Umbilical cord (tissue), 2 donors: ENCODE measurements around the gene RESF1. TPM values are rescaled to one million over a fixed set of nuclear protein-coding genes. Genes with fewer than 3 reads are reported as not detected.
A peak's percentile ranks its signal among the peaks of the same experiment; 100 is the strongest.

Experiments used
- DNase-seq: peaks from one replicate; pipeline ENCODE4 v3.0.0-alpha.2; 2015; ENCODE audit warnings: low spot score
- total RNA-seq: library from RNA; depleted of rRNA; stranded (reverse); fragments of >200 nt; gene quantifications from one replicate; pipeline ENCODE4 v1.2.3, GENCODE V29; 2014; ENCODE audit warnings: low replicate concordance; ENCODE audit not compliant: insufficient read depth

Gene RESF1
- total RNA-seq, 1 donor from 2014 or later, result 33.5 TPM

- peak; percentile 36 for DNase-seq
Measured at GRCh38 chr12:32005496-32006125, 46.4 kb downstream of the RESF1 start.

Other genes with a start within 250 kb of the RESF1 start
- gene AMN1, start 230.4 kb upstream of the RESF1 start, total RNA-seq, result 27.0 TPM
- gene BICD1, start 147.4 kb downstream of the RESF1 start, total RNA-seq, result 34.7 TPM